Measurements from ENCODE around the gene ADGRB2.

Gene ADGRB2

GRCh38 chr1:31793586-31794285 lies 29.6 kb upstream of the ADGRB2 start:
- DNase-seq = no peak

- no peak for DNase-seq
Observed at GRCh38 chr1:31793086-31793485, 28.9 kb upstream of the ADGRB2 start.

GRCh38 chr1:31792541-31792940 lies 28.4 kb upstream of the ADGRB2 start:
- DNase-seq = no peak

GRCh38 chr1:31792116-31792515 lies 28.0 kb upstream of the ADGRB2 start:
- no peak for DNase-seq

GRCh38 chr1:31791131-31791858 lies 27.2 kb upstream of the ADGRB2 start:
- DNase-seq = no peak

GRCh38 chr1:31790641-31791091 lies 26.5 kb upstream of the ADGRB2 start:
- no peak for DNase-seq

GRCh38 chr1:31790140-31790539 lies 26.0 kb upstream of the ADGRB2 start:
- DNase-seq = no peak

- peak; percentile 93 to 94 for DNase-seq
Observed at GRCh38 chr1:31789259-31790065, 25.3 kb upstream of the ADGRB2 start.

- no peak for DNase-seq
Observed at GRCh38 chr1:31788825-31789256, 24.7 kb upstream of the ADGRB2 start.

- DNase-seq = peak; percentile 92
Observed at GRCh38 chr1:31788138-31788824, 24.1 kb upstream of the ADGRB2 start.

GRCh38 chr1:31787786-31788137 lies 23.6 kb upstream of the ADGRB2 start:
- DNase-seq = no peak

- no peak for DNase-seq
Observed at GRCh38 chr1:31787261-31787660, 23.1 kb upstream of the ADGRB2 start.

GRCh38 chr1:31786366-31787060 lies 22.4 kb upstream of the ADGRB2 start:
- DNase-seq = no peak

GRCh38 chr1:31785947-31786290 lies 21.8 kb upstream of the ADGRB2 start:
- no peak for DNase-seq

- peak in 1 of 2 donors; percentile 57 for DNase-seq
Observed at GRCh38 chr1:31785020-31785946, 21.1 kb upstream of the ADGRB2 start.

- no peak for DNase-seq
Observed at GRCh38 chr1:31784356-31785019, 20.3 kb upstream of the ADGRB2 start.

GRCh38 chr1:31783846-31784245 lies 19.7 kb upstream of the ADGRB2 start:
- DNase-seq = no peak

GRCh38 chr1:31782421-31783410 lies 18.6 kb upstream of the ADGRB2 start:
- no peak for DNase-seq

- DNase-seq = no peak
Observed at GRCh38 chr1:31781756-31782371, 17.7 kb upstream of the ADGRB2 start.
